Measurements from ENCODE around the gene GABBR2. TPM values are rescaled to one million over a fixed set of nuclear protein-coding genes. Genes with fewer than 3 reads are reported as not detected.

GABBR2 gene
- total RNA-seq, 1 experiment from 2014 or later, result 0.33 TPM

DNA sequence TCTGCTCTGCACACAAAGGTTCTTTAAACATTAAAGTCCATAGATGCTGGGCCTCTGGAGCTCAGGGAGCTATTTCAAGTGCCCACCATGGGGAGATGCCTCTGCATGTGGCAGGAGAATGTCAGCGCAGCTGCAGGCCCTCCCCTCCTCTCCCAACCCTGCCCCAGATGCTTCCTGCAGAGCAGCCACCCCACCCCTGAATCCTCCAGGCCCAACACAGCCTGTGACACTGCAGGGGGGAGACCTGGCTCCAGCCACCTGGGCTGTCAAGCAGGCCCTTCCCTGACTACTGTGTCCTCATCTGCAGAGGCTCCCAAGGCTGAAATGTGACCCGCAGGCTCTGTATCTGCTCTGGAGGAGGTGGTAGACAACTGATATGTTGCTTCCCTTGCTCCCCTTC, 213.9 kb downstream of the GABBR2 start:
- Mint-ChIP-seq H3K9me3 (ENCODE audit: low read depth, unreplicated experiment) (peaks cover 4% of the 10 kb centered on the region), H3K36me3 (ENCODE audit: insufficient read depth, unreplicated experiment) (no peaks in the 10 kb centered on the region), H3K4me3 (ENCODE audit: low read depth, unreplicated experiment) (no peak overlapping the region), H3K27me3 (ENCODE audit: unreplicated experiment) (peaks cover 60% of the 10 kb centered on the region), H3K4me1 (ENCODE audit: low read depth, unreplicated experiment) (no peaks in the 10 kb centered on the region), H3K27ac (ENCODE audit: unreplicated experiment) (no peak overlapping the region)
- TF ChIP-seq, protein P1, sequence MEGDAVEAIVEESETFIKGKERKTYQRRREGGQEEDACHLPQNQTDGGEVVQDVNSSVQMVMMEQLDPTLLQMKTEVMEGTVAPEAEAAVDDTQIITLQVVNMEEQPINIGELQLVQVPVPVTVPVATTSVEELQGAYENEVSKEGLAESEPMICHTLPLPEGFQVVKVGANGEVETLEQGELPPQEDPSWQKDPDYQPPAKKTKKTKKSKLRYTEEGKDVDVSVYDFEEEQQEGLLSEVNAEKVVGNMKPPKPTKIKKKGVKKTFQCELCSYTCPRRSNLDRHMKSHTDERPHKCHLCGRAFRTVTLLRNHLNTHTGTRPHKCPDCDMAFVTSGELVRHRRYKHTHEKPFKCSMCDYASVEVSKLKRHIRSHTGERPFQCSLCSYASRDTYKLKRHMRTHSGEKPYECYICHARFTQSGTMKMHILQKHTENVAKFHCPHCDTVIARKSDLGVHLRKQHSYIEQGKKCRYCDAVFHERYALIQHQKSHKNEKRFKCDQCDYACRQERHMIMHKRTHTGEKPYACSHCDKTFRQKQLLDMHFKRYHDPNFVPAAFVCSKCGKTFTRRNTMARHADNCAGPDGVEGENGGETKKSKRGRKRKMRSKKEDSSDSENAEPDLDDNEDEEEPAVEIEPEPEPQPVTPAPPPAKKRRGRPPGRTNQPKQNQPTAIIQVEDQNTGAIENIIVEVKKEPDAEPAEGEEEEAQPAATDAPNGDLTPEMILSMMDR (IDR thresholded peaks at IDR 0.05; ENCODE audit: unreplicated experiment), result no peak
- BruUV-seq (replicated peaks), result no TSS peak
- no peak for DNase-seq
- intact Hi-C loops (cut with micrococcal nuclease; ENCODE audit: unreplicated experiment), result no loop called here
- CTCF ChIA-PET, result no interaction called here

GRCh38 chr9:98491828-98492227, 216.9 kb downstream of the GABBR2 start:
- TF ChIP-seq, protein P1 (IDR thresholded peaks at IDR 0.05; ENCODE audit: unreplicated experiment), result no peak
- no peak for DNase-seq
- Mint-ChIP-seq H3K27me3 (ENCODE audit: unreplicated experiment) (peaks cover 52% of the 10 kb centered on the region), H3K9me3 (ENCODE audit: low read depth, unreplicated experiment) (peaks cover 4% of the 10 kb centered on the region), H3K4me3 (ENCODE audit: low read depth, unreplicated experiment) (no peak overlapping the region), H3K36me3 (ENCODE audit: insufficient read depth, unreplicated experiment) (no peaks in the 10 kb centered on the region), H3K4me1 (ENCODE audit: low read depth, unreplicated experiment) (no peaks in the 10 kb centered on the region), H3K27ac (ENCODE audit: unreplicated experiment) (no peak overlapping the region)
- no TSS peak for BruUV-seq (replicated peaks)
- CTCF ChIA-PET, result no interaction called here
- intact Hi-C loops (cut with micrococcal nuclease; ENCODE audit: unreplicated experiment), result no loop called here

DNA sequence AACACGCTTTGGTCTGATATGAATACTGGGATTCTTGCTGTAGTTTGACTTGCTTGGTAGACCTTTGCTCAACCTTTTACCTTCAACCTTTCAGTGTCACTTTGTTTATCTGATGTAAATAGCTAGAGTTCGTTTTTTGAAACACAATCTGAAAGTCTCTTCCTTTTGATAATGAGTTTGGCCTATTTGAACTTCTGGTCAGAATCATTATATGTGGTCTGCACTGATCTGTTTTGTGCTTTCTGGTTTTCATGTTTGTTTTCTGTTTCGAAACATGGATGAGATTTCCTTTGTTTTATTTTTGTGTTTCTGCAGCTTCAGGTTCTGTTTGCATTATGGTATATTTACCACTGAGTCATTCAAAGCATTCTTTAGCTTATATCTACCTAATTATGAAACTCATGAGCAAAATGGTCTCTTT, 217.5 kb downstream of the GABBR2 start:
- Mint-ChIP-seq H3K27me3 (ENCODE audit: unreplicated experiment) (peaks cover 50% of the 10 kb centered on the region), H3K36me3 (ENCODE audit: insufficient read depth, unreplicated experiment) (no peaks in the 10 kb centered on the region), H3K4me3 (ENCODE audit: low read depth, unreplicated experiment) (no peak overlapping the region), H3K27ac (ENCODE audit: unreplicated experiment) (no peak overlapping the region), H3K9me3 (ENCODE audit: low read depth, unreplicated experiment) (peaks cover 4% of the 10 kb centered on the region), H3K4me1 (ENCODE audit: low read depth, unreplicated experiment) (no peaks in the 10 kb centered on the region)
- intact Hi-C loops (cut with micrococcal nuclease; ENCODE audit: unreplicated experiment), result no loop called here
- CTCF ChIA-PET, result no interaction called here
- DNase-seq, result no peak
- no TSS peak for BruUV-seq (replicated peaks)
- TF ChIP-seq, protein P1 (IDR thresholded peaks at IDR 0.05; ENCODE audit: unreplicated experiment), result no peak

GRCh38 chr9:98488571-98489312, 220.0 kb downstream of the GABBR2 start:
- CTCF ChIA-PET, result interaction anchor here (0.8 kb wide), 1 partner anchor 11 kb away, joined by 3 read pairs; no protein-coding TSS in a partner anchor
- TF ChIP-seq, protein P1 (IDR thresholded peaks at IDR 0.05; ENCODE audit: unreplicated experiment), result no peak
- Mint-ChIP-seq H3K27ac (ENCODE audit: unreplicated experiment) (no peak overlapping the region), H3K9me3 (ENCODE audit: low read depth, unreplicated experiment) (peaks cover under 1% of the 10 kb centered on the region), H3K4me3 (ENCODE audit: low read depth, unreplicated experiment) (no peak overlapping the region), H3K4me1 (ENCODE audit: low read depth, unreplicated experiment) (no peaks in the 10 kb centered on the region), H3K27me3 (ENCODE audit: unreplicated experiment) (peaks cover 56% of the 10 kb centered on the region), H3K36me3 (ENCODE audit: insufficient read depth, unreplicated experiment) (peaks cover 5% of the 10 kb centered on the region)
- BruUV-seq (replicated peaks), result no TSS peak
- DNase-seq, result no peak
- intact Hi-C loops (cut with micrococcal nuclease; ENCODE audit: unreplicated experiment), result no loop called here
